GM18868 (cell line): ENCODE measurements around the gene EN1.

Source experiments
- ATAC-seq: cut with Tn5 transposase; IDR thresholded peaks from one replicate; pipeline ENCODE4 v1.9.1; 2021; ENCODE audit warnings: mild to moderate bottlenecking, moderate library complexity; ENCODE audit not compliant: unreplicated experiment

Gene EN1

GRCh38 chr2:118794546-118794945 lies 52.9 kb downstream of the EN1 start:
- ATAC-seq = no peak
